Activated naive CD8-positive, alpha-beta T cell (primary cell): Measurements from ENCODE around the gene MAML3.

ENCODE experiments used
- H3K27ac Mint-ChIP-seq: one replicate; pipeline ENCODE4 v1.8.0; 2021; ENCODE audit warnings: mixed read lengths
- H3K27me3 Mint-ChIP-seq: one replicate; pipeline ENCODE4 v1.8.0; 2021; ENCODE audit warnings: mixed read lengths
- H3K36me3 Mint-ChIP-seq: one replicate; pipeline ENCODE4 v1.8.0; 2021; ENCODE audit warnings: mixed read lengths
- H3K4me1 Mint-ChIP-seq: one replicate; pipeline ENCODE4 v1.8.0; 2021; ENCODE audit warnings: low read depth, mixed read lengths
- H3K4me3 Mint-ChIP-seq: one replicate; pipeline ENCODE4 v1.8.0; 2021; ENCODE audit warnings: mild to moderate bottlenecking, mixed read lengths
- H3K9me3 Mint-ChIP-seq: one replicate; pipeline ENCODE4 v1.8.0; 2021; ENCODE audit warnings: low read depth, mixed read lengths

The MAML3 gene

DNA sequence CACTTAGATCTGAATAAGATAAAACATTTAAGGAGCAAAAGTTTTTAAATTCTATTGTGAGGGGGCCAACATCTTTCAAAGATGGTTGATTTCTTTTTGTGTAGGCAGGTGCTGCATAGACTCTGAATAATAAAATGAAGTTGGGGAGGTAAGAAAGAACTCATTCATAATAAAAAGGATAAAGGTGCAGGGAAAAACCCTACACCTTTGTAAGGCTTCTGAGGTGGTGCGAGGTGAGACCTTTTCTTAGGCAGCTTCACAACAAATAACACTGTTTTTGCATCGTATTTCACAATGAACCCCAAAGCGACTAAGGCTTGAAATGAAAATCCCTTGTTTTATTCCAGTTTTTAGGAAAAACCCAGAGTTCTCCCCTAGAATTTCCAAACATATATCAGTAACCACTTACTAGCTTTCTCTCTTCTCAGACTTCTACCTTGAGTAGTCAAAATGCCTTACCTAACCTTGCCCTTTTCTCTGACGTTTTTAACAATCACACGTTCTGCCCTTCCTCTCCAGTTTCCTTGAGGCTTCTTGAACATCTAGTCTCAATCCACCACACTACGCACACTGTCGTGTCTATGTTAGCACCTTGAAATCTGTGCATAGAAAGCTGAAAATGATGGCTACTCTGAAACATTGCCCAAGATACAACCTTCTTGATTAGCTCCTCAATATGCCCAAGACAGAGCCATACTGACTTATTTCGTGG lies 30.2 kb downstream of the MAML3 start:
- H3K4me3 Mint-ChIP-seq: peak overlapping the region; percentile 42
- no peaks in the 10 kb centered on the region for H3K36me3 Mint-ChIP-seq
- H3K9me3 Mint-ChIP-seq: no peaks in the 10 kb centered on the region
- no peak overlapping the region for H3K27ac Mint-ChIP-seq
- peaks cover 25% of the 10 kb centered on the region for H3K4me1 Mint-ChIP-seq
- H3K27me3 Mint-ChIP-seq: no peaks in the 10 kb centered on the region

DNA sequence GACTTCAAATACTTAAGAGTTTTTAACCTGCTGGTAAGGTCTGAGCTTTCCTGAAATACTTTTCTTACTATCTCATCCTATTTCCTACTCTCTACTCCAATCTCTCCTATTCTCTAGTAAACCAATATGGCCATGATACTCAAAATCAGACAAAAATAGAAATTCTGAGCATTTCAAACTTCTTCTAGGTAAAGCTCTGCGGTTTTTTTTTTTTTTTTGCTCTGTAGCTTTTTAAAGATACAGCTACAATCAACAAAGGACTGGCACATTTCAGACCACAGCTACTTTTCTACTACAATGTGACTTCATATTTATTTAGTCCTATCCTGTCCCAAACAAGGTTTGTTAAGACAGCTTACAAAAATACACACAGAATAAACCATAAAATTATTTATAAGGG lies 31.1 kb downstream of the MAML3 start:
- Mint-ChIP-seq H3K9me3 (no peaks in the 10 kb centered on the region), H3K4me3 (peak overlapping the region; percentile 31), H3K4me1 (peaks cover 27% of the 10 kb centered on the region), H3K27ac (peak overlapping the region; percentile 0), H3K27me3 (no peaks in the 10 kb centered on the region), H3K36me3 (no peaks in the 10 kb centered on the region)

DNA sequence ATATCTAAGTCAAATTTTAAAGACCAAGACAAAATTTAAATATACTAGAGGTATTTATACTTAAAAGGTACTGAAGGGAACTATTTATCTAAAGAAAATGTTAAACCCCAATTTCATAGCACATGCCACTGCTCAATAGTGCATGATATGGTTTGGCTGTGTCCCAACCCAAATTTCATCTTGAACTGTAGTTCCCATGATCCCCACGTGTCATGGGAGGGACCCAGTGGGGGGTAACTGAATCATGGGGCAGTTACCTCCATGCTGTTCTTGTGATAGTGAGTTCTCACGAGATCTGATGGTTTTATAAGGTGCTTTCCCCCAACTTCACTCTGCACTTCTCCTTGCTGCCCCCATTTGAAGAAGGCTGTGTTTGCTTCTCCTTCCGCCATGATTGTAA lies 32.3 kb downstream of the MAML3 start:
- Mint-ChIP-seq H3K9me3 (no peaks in the 10 kb centered on the region), H3K36me3 (no peaks in the 10 kb centered on the region)

DNA sequence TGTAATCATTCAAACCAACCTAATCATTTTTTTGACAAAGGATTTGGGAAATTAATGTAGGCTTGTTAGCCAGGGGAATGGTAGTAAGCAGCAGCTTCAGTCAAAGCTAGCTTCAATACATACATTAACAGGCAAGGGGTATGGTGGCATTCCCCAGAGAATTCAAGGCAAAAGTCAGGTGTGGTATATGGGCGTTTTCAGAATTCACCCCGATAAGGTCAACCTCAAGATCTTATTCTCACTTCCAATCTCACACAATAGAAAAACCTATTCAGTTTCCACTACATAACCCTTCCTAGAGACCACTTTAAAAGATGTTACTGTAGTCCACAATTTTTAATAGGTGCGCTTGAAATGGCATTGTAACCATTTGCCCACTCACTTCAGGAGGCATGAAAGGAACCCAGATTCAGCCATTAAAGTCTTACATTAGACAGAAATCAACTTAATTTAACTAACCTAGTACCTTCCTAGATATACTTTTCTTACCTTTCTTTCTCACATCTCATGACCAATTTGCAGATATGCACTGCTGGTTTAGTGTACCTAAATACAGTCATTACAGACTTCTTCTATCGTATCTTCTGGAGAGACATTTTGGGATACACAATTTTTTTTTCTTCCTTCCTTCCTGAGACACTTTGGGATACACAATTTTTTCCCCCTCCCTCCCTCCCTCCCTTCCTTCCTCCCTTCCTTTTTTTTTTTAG lies 34.9 kb downstream of the MAML3 start:
- no peaks in the 10 kb centered on the region for H3K9me3 Mint-ChIP-seq
- peaks cover 44% of the 10 kb centered on the region for H3K4me1 Mint-ChIP-seq
- H3K27me3 Mint-ChIP-seq: no peaks in the 10 kb centered on the region
- H3K27ac Mint-ChIP-seq: no peak overlapping the region
- no peaks in the 10 kb centered on the region for H3K36me3 Mint-ChIP-seq
- no peak overlapping the region for H3K4me3 Mint-ChIP-seq

More for the DNA sequence above, 32.3 kb downstream of the MAML3 start:
- Mint-ChIP-seq H3K4me1 (peaks cover 33% of the 10 kb centered on the region), H3K27ac (no peak overlapping the region), H3K27me3 (no peaks in the 10 kb centered on the region), H3K4me3 (no peak overlapping the region)

DNA sequence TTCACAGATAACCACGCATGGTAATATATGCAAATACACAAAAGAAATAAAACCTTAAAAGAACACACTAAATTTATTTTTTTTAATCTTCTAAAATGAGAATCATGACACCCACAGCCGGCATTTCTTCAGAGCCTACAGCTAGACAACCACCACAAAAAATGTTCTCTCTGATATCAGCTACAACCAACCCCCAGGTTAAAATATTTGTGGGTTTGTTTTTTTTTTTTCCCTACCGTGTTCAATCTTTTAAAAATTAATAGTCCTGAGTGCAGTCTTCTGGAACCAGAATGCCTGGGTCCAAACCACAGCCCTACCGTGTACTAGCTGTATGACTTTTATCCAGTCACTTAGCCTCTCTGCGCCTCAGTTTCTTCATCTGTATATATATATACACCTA lies 36.0 kb downstream of the MAML3 start:
- H3K4me1 Mint-ChIP-seq: peaks cover 36% of the 10 kb centered on the region

DNA sequence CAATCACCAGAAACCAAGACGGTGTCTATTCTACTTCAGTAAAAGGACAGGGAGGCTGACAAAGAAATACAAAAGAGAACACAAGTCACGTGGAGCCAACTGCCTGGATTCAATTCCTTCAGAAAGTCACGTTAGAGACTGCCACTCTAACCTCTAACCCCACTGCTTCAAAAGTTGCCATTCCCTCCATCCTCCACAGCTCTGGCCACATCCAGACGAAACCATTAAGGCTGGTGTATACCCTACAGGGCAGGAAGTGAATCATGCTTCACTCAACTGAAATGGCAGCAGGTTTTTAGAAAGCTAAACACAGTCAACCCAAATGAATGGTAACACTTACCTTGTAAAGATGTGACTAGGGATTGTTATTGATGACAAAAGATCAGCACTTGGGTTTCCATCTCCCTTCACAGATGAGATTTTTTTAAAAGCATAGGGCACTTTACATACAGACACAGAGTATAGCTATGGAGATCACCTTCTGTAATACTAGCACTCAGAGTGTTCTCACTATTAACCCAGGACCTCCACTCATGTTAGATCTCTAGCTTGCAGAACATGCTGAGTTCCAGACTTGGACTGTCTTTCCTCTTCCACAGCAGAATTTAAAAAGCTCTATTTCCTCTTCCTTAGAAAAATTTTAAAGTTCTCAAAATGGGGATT lies 37.4 kb downstream of the MAML3 start:
- H3K27me3 Mint-ChIP-seq: no peaks in the 10 kb centered on the region
- no peaks in the 10 kb centered on the region for H3K9me3 Mint-ChIP-seq
- H3K36me3 Mint-ChIP-seq: no peaks in the 10 kb centered on the region
- H3K4me1 Mint-ChIP-seq: peaks cover 29% of the 10 kb centered on the region
- H3K27ac Mint-ChIP-seq: peak overlapping the region; percentile 74
- H3K4me3 Mint-ChIP-seq: peak overlapping the region; percentile 56

More for the DNA sequence above, 36.0 kb downstream of the MAML3 start:
- Mint-ChIP-seq H3K9me3 (no peaks in the 10 kb centered on the region), H3K4me3 (no peak overlapping the region), H3K27me3 (no peaks in the 10 kb centered on the region), H3K36me3 (no peaks in the 10 kb centered on the region), H3K27ac (no peak overlapping the region)

DNA sequence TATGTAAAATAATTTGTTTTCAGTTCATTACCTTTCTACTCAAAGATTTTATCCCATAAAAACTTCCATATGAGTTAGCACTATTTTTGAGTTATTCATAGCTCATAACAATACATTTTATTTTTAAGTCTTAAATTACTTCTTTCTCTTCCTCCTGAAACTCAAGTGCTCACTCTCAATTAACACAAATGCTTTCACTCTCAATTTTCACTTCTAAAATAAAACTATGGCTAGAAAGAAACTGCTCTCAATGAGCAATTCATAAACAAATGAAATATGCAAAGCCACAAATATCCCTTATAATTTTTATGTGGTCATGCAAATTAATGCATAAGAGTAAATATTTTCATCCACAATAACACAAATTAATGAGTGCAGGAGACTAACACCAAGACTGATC lies 38.8 kb downstream of the MAML3 start:
- Mint-ChIP-seq H3K27ac (peak overlapping the region; percentile 36), H3K4me3 (peak overlapping the region; percentile 27), H3K36me3 (no peaks in the 10 kb centered on the region), H3K27me3 (no peaks in the 10 kb centered on the region), H3K9me3 (no peaks in the 10 kb centered on the region), H3K4me1 (peaks cover 29% of the 10 kb centered on the region)

DNA sequence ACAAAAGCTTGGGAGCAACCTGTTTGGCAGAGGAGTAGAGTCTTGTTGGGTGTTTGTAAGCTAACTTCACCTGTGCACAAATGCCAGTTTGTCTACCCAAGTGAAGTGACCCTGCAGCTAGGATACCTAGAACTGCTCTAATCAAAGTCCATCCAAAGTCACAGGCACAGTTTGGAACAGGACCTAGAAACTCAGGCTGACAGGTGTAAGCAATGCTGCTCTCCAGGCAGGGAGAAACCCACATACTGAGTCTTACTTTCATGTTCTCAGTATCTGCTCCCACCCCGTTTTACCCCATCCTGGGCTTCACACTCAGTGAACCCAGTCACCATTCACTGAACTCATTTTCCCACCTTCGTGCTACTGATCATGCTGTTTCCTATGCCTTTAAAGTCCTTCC lies 40.3 kb downstream of the MAML3 start:
- Mint-ChIP-seq H3K27me3 (no peaks in the 10 kb centered on the region), H3K27ac (no peak overlapping the region), H3K9me3 (no peaks in the 10 kb centered on the region), H3K4me1 (peaks cover 40% of the 10 kb centered on the region), H3K4me3 (no peak overlapping the region), H3K36me3 (no peaks in the 10 kb centered on the region)

DNA sequence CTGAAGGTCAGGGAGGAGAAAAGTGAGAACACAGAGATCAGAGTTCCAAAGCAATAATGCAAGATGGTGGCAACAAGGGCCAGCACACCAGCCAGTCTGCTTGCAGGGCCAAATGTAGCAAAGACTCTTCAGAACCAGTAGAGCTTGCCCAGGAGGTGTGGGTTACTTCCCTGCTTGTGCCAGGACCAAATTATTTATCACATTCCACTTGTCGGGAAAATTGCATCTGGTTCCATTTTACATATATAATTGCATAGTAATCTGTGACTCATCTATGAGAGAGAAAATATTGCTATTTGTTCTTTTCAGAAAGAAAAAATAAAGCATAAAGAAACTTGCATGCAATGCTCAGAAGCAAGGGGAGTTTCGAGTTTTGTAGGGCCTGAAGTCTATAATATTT lies 41.4 kb downstream of the MAML3 start:
- H3K4me3 Mint-ChIP-seq: no peak overlapping the region
- no peaks in the 10 kb centered on the region for H3K27me3 Mint-ChIP-seq
- peaks cover 48% of the 10 kb centered on the region for H3K4me1 Mint-ChIP-seq
- H3K36me3 Mint-ChIP-seq: no peaks in the 10 kb centered on the region
- no peaks in the 10 kb centered on the region for H3K9me3 Mint-ChIP-seq
- H3K27ac Mint-ChIP-seq: no peak overlapping the region

DNA sequence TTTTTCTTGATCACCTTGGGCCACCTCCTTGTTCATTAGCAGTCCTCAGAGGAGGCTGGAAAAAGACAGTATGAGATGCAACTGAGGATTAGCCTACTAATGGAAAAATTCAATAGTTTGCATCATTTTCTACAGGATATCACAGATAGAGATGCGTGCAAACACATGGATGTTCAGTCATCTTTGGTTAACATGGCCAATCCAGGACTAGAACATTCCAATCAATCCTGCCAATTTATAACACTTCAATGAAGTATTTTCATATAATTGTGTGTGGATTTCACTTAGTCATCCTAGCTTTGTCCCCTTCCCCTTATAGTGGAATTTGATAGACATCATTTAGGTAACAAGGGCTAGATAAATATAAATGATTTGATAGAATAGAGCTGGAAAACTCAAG lies 42.7 kb downstream of the MAML3 start:
- Mint-ChIP-seq H3K36me3 (peaks cover under 1% of the 10 kb centered on the region), H3K27me3 (no peaks in the 10 kb centered on the region), H3K4me3 (no peak overlapping the region), H3K9me3 (no peaks in the 10 kb centered on the region), H3K27ac (no peak overlapping the region), H3K4me1 (peaks cover 39% of the 10 kb centered on the region)

DNA sequence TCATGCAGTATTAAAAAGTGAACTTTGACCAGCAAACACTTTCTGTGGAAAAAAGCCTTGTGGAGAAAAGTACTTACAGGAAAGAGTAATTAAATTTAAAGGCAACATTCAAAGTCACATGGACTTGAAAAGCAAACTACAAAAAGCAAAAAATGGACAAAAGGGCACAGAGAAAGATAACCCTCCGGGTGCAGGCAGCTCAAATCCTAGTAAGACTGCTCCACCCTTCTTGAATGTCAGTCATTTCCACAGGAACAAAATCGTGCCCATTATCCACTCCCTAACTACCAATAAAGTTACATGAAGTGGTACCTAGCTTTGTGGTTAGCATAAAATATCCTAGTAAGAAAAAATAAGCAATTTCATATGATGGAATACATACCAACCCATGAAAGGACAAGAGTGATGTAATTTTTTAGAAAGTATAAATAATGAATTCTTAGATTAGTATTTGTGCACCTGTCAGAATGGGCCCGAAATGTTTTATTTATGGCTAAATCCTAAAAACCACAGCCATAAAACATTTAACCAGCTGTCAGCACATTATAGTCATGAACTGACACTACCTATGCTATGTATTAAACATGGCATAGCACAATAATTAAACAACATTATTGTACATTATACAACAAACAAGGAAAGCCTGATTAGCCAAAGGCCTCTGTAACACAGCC lies 43.3 kb downstream of the MAML3 start:
- no peak overlapping the region for H3K4me3 Mint-ChIP-seq
- peaks cover 38% of the 10 kb centered on the region for H3K4me1 Mint-ChIP-seq
- H3K9me3 Mint-ChIP-seq: no peaks in the 10 kb centered on the region
- H3K36me3 Mint-ChIP-seq: peaks cover 2% of the 10 kb centered on the region
- H3K27me3 Mint-ChIP-seq: no peaks in the 10 kb centered on the region
- H3K27ac Mint-ChIP-seq: no peak overlapping the region

DNA sequence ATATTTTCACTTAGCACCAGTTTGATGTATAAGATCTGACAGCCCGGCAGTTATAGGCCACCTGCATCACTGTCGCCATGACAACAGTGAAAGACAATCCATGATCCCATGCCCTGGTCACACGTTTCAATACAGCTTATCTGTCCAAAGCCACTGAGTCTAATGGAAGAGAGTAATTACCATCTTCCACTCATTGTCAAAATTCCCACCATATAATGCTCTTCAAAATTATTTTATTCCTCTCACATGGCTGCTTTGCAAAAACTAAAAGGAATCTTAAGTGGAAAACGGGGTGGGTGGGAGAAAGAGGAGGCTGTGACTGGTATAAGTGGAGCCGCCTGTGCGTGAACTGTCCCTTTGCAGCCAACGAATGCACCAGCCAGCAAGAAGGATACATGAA lies 44.2 kb downstream of the MAML3 start:
- H3K27me3 Mint-ChIP-seq: no peaks in the 10 kb centered on the region
- H3K4me3 Mint-ChIP-seq: no peak overlapping the region
- peaks cover 2% of the 10 kb centered on the region for H3K36me3 Mint-ChIP-seq
- no peaks in the 10 kb centered on the region for H3K9me3 Mint-ChIP-seq
- H3K4me1 Mint-ChIP-seq: peaks cover 34% of the 10 kb centered on the region
- H3K27ac Mint-ChIP-seq: no peak overlapping the region

DNA sequence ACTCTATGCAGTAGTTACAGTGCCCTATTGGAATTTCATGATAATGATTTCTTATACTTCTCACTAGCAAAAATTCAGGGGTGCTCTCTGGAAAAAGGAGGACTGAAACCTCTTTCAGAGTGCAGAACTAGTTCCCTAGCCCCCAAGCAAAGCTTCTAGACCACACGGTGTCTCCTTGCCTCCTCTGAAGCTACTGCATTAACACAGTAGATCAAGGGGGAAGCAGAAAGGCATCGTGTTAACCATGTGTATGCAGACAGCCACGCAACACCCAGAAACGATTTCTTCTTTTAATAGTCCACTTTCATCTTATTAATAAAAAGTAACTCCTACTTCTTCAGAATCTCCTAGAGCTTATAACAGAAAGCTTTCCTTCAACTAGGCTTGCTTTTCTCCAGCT lies 44.7 kb downstream of the MAML3 start:
- Mint-ChIP-seq H3K4me3 (no peak overlapping the region), H3K27ac (no peak overlapping the region), H3K9me3 (no peaks in the 10 kb centered on the region), H3K36me3 (peaks cover 2% of the 10 kb centered on the region), H3K27me3 (no peaks in the 10 kb centered on the region), H3K4me1 (peaks cover 31% of the 10 kb centered on the region)

DNA sequence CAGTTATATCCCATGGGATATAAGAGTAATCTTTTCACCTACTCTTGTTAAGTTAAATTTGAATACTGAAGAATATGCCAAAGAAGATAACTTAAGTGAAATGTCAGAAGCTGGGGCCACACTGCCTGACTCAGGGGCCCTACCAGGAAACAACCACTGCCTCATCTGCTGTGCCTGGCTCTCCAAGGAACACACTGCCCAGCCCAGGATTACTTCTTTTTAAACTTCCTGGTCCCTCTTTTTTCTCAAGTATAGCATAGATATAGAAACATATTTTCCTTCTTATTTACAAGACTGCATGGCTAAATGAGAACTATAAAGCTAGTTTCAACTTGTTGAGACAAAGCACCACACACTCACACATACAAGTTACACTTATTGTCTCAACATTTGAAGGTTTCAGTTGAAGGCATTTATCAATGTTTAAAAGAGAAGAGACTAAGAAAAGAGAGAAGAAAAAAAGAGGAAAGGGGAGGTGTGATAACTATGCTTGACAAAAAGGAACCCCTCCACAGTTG lies 45.2 kb downstream of the MAML3 start:
- Mint-ChIP-seq H3K27ac (no peak overlapping the region), H3K36me3 (peaks cover 2% of the 10 kb centered on the region), H3K27me3 (no peaks in the 10 kb centered on the region), H3K9me3 (no peaks in the 10 kb centered on the region), H3K4me3 (no peak overlapping the region), H3K4me1 (peaks cover 32% of the 10 kb centered on the region)

DNA sequence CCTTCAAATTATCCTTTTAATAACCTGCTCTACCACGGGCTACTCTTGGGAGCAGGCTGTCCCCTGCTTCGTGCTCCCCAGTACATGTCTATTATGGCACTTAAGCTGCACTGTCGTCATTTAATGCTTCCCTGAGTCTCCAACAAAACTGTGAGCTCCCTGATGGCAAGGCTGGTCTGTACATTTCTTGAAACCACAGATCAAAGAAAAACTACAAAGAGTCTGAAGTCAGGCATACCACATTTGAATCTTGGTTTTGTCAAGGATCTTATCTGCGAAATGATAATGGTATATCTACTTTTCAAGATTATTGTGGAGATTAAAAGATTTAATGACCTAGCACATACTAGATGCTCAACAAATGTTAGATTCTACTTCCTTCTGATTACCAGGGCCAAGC lies 45.7 kb downstream of the MAML3 start:
- Mint-ChIP-seq H3K27ac (no peak overlapping the region), H3K36me3 (peaks cover 2% of the 10 kb centered on the region), H3K4me1 (peaks cover 36% of the 10 kb centered on the region), H3K9me3 (no peaks in the 10 kb centered on the region), H3K4me3 (no peak overlapping the region), H3K27me3 (no peaks in the 10 kb centered on the region)
